Measurements from ENCODE around the gene GOLM1.

GOLM1 gene

DNA sequence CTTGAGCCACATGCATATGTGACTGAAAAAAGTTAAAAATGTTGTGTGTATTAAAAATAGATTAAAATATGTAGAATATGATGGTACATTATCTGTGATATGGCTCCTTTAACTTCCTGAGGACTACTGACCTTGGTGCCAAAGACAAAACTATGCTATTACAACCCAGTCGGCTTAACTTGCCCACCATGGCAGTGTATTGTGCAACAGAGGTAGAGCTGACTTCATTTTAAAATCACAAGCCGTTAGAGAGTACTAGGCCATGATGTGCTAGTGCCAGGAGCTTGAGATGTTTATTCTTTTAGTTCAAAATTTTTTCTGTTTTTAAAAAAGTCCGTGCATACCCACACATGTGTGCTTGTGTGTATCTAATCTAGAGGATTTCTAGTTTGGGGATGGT is 112.1 kb downstream of the GOLM1 start:
- Mint-ChIP-seq H3K4me1 (peaks cover 10% of the 10 kb centered on the region), H3K4me3 (no peak overlapping the region), H3K9me3 (no peaks in the 10 kb centered on the region), H3K36me3 (peaks cover 60% of the 10 kb centered on the region), H3K27ac (no peak overlapping the region)
- ATAC-seq (no peak), DNase-seq (ENCODE audit: low spot score in 2 of 2) (no peak)

DNA sequence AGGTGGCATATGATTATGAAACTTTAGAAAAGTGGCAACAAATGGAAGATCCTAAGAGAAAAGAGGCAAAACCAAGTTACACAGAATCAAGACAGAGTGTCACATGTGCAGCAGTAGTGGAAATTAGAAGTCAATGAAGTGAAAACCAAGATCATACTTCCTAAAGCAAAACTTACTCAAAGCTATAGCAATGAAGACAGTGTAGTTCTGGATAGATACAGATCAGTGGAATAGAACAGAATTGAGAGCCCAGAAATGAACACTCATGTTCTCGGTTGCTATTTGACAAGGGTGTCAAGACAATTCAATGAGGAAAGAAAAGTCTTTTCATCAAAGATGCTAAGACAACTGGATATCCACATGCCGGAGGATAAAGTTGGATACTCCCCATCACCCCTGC is 114.9 kb downstream of the GOLM1 start:
- ATAC-seq (no peak), DNase-seq (ENCODE audit: low spot score in 2 of 2) (no peak)
- no peak overlapping the region for H3K27ac Mint-ChIP-seq
- H3K36me3 Mint-ChIP-seq, result peaks cover 84% of the 10 kb centered on the region
- no peaks in the 10 kb centered on the region for H3K4me1 Mint-ChIP-seq
- H3K9me3 Mint-ChIP-seq, result no peaks in the 10 kb centered on the region
- no peak overlapping the region for H3K4me3 Mint-ChIP-seq

GRCh38 chr9:85981369-85981768 is 118.0 kb downstream of the GOLM1 start:
- ATAC-seq, result no peak
- H3K4me3 Mint-ChIP-seq, result no peak overlapping the region
- no peaks in the 10 kb centered on the region for H3K9me3 Mint-ChIP-seq

DNA sequence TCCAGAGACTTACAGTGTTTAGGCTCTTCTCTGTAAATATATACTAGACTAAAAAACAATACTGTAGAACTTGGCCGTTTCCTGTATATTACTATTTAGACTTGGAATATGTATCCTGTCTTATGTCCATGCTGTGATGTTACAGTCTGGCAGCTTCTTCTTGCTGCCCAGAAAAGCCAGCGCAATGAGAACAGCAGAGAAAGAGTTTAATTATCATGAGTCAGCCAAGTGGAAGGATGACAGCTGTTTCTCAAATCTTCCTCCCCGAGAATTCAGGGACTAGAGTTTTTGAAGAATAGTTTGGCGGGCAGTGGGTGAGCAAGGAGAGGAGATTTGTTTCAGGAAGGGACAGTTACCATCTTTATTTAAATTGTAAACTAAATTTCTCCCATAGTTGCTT is 120.9 kb downstream of the GOLM1 start:
- Mint-ChIP-seq H3K4me1 (peaks cover under 1% of the 10 kb centered on the region), H3K36me3 (peaks cover 92% of the 10 kb centered on the region), H3K9me3 (no peaks in the 10 kb centered on the region), H3K27ac (no peak overlapping the region), H3K4me3 (no peak overlapping the region)
- DNase-seq (ENCODE audit: low spot score in 2 of 2) (no peak), ATAC-seq (no peak)

More at GRCh38 chr9:85981369-85981768, 118.0 kb downstream of the GOLM1 start:
- H3K27ac Mint-ChIP-seq, result no peak overlapping the region
- no peaks in the 10 kb centered on the region for H3K4me1 Mint-ChIP-seq
- no peak for DNase-seq (ENCODE audit: low spot score in 2 of 2)
- H3K36me3 Mint-ChIP-seq, result peaks cover 93% of the 10 kb centered on the region

All from stimulated activated effector memory CD8-positive, alpha-beta T cell treated with anti-CD3 and anti-CD28 coated beads, Interleukin-12 subunit alpha, Interleukin-12 subunit beta, amount 100 ng/mL, for 72 hours (primary cell).